Fibroblast of gingiva (primary cell): ENCODE measurements around the gene PAX5.

ENCODE experiments used
- DNase-seq: peaks from one replicate; pipeline ENCODE4 v3.0.0-alpha.2; 2011; ENCODE audit warnings: low read depth

Gene PAX5

DNA sequence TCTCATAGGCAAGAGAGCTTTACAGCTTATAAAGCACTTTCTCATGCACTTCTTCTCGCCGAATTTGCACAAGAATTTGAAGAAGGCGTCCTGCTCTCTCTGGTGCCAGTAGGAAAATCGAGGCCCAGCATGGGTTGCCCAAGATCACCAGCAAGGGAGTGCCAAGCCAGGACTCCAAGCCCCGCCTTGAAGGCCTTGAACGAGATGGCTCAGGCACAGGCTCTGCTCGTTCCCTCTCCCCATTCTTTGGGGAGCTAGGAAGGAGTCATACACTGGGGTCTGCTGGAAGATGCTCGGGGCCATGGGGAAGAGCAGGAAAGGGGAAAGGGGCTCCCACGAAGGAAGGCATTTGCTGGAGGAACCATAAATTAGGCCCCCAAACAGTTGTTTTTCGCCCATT is 46.7 kb downstream of the PAX5 start:
- DNase-seq: no peak

DNA sequence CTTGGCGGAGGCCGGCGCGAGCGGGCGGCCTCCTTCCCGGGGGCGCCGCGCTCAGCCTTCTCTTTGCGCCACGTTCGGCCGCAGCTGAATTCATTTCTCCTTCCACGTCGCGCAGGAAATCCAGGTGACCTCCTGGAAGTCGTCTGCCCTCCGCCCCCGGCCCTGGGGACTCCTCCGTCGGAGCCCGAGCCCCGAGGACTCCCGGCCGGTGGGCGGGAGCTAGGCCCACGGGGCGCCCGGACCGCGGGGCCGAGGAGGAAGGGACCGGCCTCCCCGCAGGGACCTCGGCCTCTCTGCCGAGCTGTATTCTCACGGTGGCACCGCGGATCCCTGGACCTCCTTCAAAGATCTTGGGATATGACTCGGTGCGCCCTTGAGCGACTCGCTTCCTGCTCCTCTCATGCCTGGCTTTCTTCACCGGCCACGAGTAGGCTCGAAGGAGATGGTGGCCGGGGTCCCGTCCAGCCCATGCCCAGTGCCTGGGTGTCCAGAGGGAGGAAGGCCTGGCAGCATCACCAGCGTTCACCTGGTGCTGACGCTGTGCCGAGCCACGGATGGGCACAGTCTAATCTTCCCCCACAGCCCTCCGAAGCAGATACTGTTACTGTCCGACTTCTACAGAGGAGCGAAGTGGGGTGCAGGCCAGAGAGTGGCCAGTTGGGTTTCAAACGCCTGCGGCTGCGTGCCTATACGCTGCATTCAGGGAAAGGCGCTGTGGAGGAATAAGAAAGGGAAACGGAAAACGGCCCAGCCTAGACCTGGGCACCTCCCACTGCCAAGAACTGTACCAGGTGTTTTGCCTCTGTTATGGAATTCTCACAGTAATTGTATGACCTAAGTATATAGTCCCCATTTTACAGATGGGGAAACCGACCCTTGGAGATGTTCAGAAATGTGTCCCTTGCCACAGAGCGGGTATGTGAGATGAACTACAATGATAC is 47.3 kb downstream of the PAX5 start:
- DNase-seq: no peak

DNA sequence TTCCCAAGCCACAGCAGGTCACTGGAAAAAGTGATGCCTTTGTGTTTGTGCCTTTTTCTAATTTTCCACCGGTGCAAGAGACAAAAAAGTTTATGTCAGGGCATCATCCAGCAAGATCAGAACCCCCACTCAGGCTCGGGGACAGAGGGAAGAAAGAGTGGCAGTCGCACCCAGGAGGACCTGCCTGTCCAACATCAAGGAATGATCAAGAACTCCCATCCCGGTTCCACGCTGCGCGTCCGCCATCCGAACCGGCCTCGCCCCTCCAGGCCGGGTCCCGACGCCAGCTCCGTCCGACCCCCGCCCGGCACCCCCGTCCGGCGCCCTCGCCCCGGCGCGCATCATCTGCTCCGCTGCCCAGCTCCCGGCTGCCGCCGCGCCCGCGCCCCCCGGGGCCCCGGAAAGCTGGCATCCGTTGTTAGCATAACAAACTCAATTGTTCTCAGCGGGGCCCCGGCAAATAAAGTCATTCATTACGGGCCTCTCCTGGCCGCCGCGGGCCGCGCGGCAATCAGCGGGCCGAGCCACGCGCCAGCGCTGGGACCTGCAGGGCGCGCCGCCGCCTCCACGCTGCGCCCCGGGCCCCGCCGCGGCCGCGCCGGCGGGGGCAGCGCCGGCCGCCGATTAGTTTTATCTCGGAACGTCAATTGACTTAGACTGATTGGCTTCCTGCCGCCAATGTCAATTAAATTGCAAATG is 48.1 kb downstream of the PAX5 start:
- no peak for DNase-seq

DNA sequence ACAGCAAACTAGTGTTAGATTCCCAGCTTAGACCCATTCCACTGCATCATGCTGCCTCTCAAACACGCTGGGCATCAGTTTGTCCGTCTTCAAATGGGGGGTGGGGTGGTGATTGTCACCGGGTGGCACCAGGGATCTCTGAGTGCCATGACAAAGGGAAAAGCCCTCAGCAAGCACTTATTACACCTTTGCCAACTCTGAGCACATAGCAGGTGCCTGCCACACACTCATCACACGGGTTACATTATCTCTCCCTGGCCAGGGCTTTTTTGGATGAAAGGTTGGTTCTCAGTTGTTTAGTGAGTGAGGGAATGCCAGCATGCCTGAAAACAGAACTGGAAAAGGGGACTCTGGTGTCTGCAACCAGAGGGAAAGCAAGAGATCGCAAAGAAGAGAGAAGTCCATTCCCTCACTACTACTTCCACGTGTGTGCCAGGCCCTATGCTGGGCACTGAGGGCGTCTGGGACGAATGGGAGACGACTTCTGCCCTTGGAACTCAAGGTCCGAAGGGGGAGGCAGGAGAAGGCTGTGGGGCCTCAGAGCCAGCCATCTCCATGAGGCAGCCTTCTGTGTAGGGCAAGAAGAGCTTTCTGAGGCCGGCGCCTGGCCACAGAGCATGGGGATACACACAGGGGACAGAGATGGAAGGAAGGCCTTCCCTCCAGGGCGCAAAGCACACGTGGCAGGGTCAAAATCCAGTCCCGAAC is 48.9 kb downstream of the PAX5 start:
- DNase-seq: no peak

DNA sequence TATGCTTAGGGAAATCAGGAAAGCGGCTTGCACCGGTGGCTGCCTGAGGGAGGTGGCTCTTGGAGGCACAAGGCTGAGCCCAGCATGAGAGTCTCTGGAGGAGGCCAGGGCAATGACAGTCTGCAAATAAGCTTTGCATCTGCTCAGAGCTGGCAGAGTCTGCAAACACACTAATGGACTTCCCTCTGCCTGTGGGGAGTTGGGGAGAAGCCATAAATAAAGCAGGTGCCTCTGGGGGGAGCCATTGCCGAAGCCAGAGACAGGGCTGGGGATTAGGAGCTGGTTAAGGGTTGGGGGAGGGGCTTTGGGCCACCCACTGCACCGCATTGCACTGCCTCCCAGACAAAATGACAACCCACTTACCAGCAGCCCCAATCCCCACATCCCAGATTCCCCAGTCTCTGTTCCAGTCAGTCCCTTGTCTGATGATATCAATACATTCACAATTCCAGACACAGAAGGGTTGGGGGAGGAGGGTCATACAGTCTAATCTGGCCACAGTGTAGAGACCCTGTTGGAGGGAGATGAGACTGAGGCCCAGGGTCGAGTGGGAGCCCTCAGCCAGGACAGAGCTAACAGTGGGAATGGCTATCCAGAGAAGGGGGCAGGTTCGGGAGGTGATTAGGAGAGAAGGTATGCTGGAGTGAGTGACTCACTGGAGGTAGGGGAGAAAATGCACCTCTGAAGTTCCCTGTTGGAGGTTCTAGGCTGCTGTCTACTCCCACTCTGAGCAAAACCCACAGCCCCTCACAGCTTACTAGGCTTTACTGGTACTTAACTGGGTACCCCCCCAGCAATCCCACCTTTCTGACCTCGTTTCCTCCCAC is 53.7 kb downstream of the PAX5 start:
- DNase-seq: no peak

DNA sequence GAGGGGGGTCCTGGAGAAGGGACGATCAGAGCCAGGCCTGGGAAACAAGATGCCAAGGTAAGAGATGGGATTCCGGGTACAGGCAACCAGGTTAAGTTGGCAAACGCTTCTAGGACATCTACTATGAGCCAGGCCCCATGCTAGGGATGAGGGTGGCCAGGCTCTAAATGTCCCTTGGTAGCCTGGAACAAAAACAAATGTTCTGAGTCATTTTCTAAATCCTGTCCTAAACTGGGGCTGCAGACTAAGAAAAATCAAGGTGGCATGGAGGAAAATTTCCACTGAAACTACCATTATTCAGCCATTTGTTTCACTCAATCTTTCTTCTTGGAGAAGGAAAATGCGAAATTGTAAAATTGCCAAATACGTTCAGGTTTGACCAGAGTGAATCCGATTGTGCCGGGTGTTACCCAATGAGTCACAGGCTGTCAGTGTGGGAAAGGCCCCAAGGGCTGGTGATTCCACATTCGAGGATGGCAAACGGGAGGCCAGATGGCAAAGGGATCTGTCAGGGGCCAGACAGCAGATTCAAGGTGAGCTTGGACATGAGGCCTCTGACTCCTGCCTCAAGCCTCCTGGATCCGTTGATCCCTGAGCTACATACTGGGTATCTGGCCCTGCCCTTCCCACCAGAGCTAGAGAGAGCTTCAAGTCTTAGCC is 57.6 kb downstream of the PAX5 start:
- no peak for DNase-seq

DNA sequence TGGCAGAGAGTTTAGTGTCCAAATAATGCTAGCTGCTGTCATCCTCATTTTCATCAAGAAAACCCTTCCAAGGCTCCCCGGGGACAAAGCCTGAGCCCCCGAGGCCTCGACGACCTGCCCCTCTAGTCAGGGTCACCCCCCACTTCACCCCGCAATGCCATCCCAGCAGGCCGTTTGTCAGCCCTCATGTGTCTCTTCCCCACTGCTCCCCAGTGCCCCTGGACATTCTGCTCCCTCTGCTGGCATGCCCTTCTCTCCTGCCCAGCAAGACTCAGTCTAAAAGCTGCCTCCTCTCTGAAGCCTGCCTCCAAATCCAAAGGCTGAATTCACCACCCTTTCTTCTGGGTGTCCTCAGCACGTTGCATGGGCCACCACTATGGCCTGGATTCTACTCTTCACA is 59.3 kb downstream of the PAX5 start:
- DNase-seq: no peak

DNA sequence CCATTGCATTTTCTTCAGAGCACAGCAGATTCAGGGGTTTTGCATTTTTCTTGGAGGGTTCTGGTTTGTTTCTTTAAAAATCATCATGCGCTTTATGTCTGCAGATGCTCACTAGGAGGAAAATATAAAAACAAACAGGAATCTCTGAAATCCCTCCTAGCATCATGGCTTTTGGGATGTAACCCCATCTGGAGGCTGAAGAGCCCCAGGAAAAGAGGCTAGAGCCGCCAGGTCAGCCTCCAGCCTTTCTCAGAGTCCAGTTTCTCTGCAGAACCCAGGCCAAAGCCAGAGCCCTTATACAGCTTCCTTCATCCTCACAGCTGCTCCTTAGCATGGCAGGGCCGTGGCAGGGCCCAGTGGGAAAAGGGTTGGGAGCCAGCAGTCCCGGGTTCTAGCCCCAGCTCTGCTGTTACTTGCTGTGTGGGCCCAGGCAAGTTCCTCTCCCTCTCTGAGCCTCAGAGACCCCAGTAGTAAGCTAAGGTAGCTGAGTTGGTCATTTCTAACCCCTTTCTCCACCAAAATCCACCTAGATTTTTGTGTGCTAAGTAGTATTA is 62.1 kb downstream of the PAX5 start:
- no peak for DNase-seq

DNA sequence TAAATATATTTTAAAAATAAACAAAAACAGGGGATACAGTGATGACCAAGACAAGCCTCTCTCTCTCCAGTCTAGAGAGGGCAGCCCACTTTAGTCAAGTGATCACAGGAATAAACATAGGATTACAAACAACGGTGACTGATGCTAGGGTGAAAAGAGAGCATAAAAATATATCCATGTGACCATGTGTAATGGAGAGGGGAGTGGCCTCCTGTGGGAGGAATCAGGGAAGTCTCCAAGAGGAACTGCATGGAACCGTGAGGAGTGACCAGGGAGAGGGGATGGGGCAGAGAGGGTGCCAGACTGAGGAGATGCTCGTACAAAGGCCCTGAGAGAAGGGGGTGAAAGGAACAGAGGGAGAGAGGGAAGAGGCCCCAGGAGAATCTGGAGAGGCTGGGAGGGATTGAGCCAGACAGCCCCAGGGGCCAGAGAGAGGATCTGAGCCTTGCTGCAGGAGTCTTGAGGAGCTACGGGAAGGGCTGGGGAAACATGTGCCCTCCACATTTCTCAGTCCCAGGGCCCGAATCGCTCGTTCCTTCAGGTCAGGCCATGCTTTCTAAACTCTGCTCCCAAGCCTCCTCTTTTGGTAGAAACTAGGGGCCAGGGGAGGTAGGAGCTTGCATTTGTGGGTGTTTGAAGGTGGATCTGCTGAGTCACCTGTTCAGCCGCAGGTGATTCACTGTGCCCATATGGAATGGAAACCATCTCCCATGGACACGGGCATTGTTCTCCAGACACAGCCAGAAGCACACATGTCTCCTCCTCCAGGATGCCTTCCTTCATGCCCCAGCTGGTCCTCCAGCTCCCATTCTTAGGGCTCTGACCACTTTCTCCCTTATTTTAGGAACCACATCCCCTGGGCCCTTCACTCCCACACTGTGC is 63.8 kb downstream of the PAX5 start:
- no peak for DNase-seq

DNA sequence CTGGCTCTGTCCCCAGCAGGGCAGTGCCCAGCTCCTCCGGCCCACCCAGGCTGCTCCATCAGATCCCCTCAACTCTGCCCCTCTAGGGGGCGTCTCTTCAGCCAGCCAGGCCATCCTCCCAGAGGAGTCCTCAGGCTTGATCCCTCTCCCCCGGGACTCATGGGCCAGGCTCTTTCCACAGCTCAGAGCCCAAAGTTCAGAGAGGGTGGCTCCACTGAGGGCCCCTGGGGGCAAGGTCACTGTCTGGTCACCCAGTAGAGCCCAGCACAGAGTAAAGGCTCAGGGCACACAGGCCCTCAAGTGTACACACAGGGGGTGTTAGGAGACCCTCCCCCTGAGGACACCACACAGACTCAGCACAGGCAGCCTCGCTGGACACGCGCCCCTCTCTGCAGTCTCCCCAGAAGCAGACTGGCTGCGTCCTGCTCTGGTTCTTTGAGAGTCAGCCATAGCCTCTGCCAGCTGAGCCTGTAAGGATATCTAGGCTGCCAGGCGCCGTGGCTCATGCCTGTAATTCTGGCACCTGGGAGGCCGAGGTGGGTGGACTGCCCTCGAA is 64.8 kb downstream of the PAX5 start:
- no peak for DNase-seq

DNA sequence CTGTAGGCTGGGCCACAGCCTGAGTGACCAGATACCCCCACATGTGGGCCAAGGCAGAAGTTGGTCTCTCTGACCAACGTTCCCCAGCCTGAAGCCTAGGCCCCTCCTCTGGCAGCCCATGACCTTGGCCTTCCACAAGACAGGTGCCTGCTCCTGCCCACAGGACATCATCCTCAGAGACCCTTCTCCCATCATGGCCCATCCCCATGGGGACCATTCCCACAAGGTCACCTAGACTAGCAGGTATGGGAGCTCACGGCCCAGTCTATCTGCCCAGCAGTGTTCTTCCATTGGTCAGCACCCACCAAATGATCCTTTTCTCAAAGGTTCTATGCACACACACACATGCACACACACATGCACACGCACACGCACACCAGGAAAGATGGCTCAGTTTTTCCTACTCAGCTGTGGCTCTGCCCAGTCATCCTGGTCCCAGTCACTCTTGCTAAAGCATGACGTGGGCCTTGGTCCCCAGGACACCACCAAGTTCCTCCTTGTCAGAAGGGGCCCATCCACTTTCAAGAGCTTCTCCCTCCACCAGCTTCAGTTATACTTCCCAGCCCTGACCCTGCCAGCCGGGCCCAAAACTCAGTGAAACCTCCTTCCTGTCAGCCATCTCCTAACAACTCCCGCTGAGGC is 65.4 kb downstream of the PAX5 start:
- no peak for DNase-seq

DNA sequence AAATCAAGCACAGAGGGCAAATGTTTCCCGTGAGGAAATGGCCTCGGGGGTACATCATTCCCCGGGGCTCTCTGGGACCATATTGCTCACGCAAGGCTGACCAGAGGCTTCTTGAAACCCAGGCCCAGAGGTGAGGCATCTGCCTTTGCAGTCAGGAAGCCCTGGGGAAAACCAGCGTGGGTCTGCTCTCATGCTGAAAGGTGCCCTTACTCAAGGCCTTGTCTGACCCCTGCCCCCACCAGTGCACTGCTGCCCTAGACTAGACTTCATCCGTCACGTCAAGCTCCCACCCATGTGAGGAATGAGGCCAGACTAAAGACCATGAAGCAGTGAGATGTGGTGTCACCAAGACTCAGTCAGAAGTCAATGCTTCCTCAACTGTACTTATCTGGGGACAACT is 66.1 kb downstream of the PAX5 start:
- no peak for DNase-seq

DNA sequence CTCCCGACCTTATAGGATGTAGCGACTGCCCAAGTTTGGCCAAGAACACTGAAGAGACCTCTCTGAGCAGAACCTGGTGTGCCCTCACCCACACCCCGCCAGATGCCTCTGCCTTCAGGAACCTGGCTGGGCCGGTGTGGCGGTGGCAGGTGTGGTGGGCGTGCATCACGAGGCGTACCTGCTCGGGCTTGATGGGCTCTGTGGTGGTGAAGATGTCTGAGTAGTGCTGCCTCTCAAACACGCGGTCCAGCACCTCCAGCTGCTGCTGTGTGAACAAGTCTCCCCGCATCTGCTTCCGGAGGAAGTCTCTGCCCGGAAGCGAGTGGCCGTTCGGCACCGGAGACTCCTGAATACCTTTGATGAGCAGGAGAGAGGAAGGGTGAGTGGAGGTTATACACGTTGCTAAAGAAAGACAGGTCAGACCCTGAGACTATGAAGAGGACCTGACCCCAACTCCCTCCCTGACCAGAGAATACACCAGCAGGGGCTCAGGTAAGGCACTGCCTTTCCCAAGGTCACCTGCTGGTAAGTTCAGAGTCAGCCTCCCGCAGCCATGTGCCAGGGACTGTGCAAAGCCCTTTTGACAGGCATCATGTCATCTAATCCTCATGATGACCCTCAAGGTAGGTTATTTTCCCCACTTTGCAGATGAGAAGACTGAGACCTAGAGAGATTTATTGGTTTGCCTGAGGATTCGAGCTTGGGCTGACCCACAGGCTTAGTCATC is 67.5 kb downstream of the PAX5 start:
- no peak for DNase-seq

DNA sequence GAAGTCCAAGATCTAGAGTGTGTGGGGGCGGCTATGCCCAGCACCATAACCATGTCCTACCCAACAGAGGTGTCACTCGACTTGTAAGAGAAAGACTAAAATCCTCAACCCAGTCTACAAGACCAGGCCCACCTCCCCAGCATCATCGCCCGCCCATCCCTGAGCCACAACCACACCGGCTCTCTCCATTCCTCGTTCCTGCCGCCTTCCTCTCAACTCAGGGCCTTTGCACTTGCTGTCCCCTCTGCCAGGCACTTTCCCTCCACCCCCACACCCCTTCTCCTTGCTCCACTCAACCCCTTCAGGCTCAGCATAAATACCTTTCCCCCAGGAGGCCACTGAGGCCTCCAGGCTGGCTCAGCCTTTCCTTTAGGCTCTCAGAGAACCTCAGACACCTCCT is 69.3 kb downstream of the PAX5 start:
- DNase-seq: no peak

DNA sequence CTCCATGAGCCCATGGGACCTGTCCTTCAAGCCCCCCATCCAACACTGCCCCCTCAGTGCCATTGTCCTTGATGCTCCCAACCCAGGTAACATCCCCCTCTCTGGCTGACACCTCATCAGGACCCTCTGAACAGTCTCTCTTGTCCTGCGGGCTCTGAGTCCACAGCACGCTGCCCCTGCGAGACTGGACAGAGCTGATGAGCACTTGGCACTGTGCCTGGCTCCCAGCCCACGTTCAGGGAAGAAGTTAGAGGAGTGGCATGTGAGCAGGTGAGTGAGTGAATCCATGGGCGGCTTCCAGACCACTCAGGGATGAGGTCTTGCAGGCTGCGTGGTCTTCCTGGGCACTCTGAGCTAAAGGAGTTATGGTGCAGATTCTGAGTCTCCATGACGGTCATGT is 70.7 kb downstream of the PAX5 start:
- DNase-seq: no peak

DNA sequence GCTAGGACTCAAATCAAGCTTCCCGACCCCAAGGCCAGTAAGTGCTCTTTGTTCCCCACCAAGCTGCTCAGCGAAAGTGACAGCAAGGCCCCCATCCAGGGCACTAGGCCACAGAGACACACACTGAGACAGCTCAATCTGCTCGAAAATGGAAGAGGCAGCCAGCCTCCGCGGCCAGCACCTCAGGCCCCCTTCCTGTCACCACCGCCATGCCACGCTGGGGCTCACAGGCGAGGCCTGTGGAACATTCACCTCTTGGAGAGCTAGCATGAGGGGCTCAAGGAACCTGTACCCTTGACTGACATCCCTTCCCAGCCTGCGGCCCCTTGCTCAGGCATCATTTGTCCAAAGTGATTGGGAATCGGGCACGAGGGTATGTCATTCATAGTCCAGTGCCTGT is 71.4 kb downstream of the PAX5 start:
- no peak for DNase-seq

DNA sequence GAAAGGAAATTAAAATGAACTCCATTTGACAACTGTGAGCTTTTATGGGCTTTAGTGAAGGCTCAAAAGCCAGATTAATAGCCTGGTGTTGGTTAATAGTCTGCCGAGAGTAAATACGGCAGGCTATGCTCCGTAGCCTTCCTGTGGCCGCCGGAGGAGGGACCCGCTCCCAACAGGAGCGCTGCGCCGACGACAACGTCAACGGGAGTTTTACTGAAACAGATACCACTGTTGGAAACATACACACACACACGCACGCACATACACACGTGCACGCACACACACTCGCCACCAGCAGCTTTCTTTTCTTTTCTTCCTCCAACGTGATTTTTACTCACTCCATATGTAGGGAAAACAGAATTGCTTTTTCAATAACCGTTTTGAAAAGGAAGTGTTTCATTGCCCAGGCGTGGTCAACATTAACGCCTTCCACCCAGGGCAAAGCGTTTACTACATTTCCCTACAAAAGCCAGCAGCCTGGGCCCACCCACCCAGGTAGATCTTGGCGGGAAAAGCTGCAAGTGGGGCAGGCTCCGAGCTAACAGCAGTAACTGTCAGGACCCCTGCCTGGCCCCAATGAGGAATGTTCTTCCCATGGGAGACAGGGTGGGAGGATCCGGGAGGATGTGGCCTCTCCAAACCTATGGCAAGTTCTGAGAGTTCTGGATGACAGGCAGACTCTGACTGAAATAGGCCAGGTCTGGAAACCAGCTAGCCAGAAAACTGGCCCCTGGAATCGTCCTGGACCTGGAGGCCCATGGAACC is 72.3 kb downstream of the PAX5 start:
- DNase-seq: no peak

DNA sequence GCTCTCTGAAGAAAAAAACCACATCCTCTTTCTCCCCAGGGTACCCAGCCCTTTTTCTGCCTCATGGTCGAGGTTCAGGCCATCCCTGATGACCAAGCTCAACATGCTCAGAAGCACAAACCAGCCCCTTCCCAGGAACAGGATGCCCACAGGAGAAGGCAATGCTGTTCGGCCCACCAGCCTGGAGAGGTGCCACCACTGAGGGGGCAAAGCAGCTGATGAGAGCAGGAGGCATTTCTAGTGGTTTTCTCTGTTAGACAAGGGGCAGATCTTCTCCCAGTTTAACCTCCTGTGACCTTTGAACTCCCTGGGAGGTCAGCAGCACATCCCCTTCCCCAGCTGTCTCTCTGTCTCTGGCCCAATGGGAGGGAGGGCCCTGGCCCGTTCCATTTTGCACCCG is 73.0 kb downstream of the PAX5 start:
- DNase-seq: no peak
